Pancreas (tissue), 10 donors: ENCODE results near the gene NAV2. TPM values are rescaled to one million over a fixed set of nuclear protein-coding genes. Genes with fewer than 3 reads are reported as not detected.

Experiments used
- ATAC-seq, 4 donors: fragments of 200-7000 bp; cut with Tn5 transposase; one replicate each; pipeline versions ENCODE4 v1.8.0 to v1.9.1; 2020; ENCODE audit warnings: mild to moderate bottlenecking in 4 of 4, moderate library complexity in 4 of 4
- DNase-seq, 6 donors: peaks; one replicate each; pipeline ENCODE4 v3.0.0-alpha.2; 2020
- FAIRE-seq: peaks from 2 replicates; lab custom pipeline; 2012; peaks lifted over from hg19 to GRCh38; lab: Jason Lieb, UNC
- H3K27ac ChIP-seq, 4 donors: fragments of 200-600 bp; sonication (generic); 1 replicate in 3 of 4; 2 replicates in 1 of 4; pipeline versions ENCODE4 v1.5.0 to v1.8.0; 2020
- H3K27me3 ChIP-seq, 4 donors: fragments of 200-600 bp; one replicate each; pipeline ENCODE4 v1.8.0; 2021
- H3K36me3 ChIP-seq, 3 donors: fragments of 200-600 bp; sonication (generic) in 1 of 3; one replicate each; pipeline versions ENCODE4 v1.5.0 to v1.8.0; 2020 to 2021
- H3K4me1 ChIP-seq, 3 donors: fragments of 200-600 bp; one replicate each; pipeline ENCODE4 v1.8.0; 2021
- H3K4me3 ChIP-seq, 4 donors: fragments of 200-600 bp; sonication (generic) in 2 of 4; one replicate each; pipeline versions ENCODE4 v1.5.0 to v1.8.0; 2020 to 2021
- H3K9me3 ChIP-seq, 4 donors: fragments of 200-600 bp; one replicate each; pipeline ENCODE4 v1.8.0; 2021
- CTCF ChIP-seq, 4 donors: fragments of 200-600 bp; sonication (generic) in 3 of 4; IDR thresholded peaks; one replicate each; pipeline versions ENCODE4 v1.5.0 to v1.8.0; 2021; ENCODE audit warnings: antibody characterized with exemption in 4 of 4
- WGBS, 2 donors: extraction: QIAGEN DNeasy Blood & Tissue Kit; methylation state at CpG; one replicate each; pipeline ENCODE4 v1.1.7; 2013; 5-methylcytosine and 5-hydroxymethylcytosine counted together
- intact Hi-C, 3 donors: fragments of 100-400 bp; cut with DNase I; formaldehyde crosslinking; loops; one replicate each; pipeline versions ENCODE4 v1.11.1 to v1.14.2; 2022
- polyA plus RNA-seq, 2 donors: library from polyadenylated mRNA; stranded (reverse); fragments of 200-250 nt; gene quantifications; one replicate each; pipeline ENCODE4 v1.2.3, GENCODE V29; 2013
- total RNA-seq, 6 donors: library from RNA; stranded (reverse); fragmentation: NEBNext Ultra II Directional in 4 of 6; extraction: Animal tissue kit (Norgen Biotek cat#: 25700) in 4 of 6; gene quantifications; one replicate each; pipeline versions ENCODE4 v1.2.1 to v1.2.4, GENCODE V29; 2021 to 2023
- donor health status: healthy with polysubstance abuse.
- donor health status: DM: no; HTN: no; CAD: no; lungs with moderate emphysema.
- donor health status: DM: no; HTN: no; CAD: no.
- donor health status: control.
- donor health status: control.
- donor health status: Bipolar disorder and iron deficiency.
- donor health status: DM: yes; HTN: yes; CAD: no.
- donor health status: DM: no; HTN: no; CAD: no.
- donor health status: DM: no; HTN: no; CAD: no.
- donor health status: DM: yes; HTN: yes; CAD: no.

Gene NAV2, protein sequence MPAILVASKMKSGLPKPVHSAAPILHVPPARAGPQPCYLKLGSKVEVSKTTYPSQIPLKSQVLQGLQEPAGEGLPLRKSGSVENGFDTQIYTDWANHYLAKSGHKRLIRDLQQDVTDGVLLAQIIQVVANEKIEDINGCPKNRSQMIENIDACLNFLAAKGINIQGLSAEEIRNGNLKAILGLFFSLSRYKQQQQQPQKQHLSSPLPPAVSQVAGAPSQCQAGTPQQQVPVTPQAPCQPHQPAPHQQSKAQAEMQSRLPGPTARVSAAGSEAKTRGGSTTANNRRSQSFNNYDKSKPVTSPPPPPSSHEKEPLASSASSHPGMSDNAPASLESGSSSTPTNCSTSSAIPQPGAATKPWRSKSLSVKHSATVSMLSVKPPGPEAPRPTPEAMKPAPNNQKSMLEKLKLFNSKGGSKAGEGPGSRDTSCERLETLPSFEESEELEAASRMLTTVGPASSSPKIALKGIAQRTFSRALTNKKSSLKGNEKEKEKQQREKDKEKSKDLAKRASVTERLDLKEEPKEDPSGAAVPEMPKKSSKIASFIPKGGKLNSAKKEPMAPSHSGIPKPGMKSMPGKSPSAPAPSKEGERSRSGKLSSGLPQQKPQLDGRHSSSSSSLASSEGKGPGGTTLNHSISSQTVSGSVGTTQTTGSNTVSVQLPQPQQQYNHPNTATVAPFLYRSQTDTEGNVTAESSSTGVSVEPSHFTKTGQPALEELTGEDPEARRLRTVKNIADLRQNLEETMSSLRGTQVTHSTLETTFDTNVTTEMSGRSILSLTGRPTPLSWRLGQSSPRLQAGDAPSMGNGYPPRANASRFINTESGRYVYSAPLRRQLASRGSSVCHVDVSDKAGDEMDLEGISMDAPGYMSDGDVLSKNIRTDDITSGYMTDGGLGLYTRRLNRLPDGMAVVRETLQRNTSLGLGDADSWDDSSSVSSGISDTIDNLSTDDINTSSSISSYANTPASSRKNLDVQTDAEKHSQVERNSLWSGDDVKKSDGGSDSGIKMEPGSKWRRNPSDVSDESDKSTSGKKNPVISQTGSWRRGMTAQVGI (N-terminal part only)
- 10 to 100 TPM; 11.5 to 26.9 (median 17.9) TPM for total RNA-seq
- 10 to 100 TPM in 1 of 2 donors, 1 to 10 TPM in 1; 5.8 to 10.7 TPM for polyA plus RNA-seq

- intact Hi-C loops, result no loop called here
- Histone ChIP-seq H3K27me3 (peaks cover 0 to 12% (median 0%) of the 10 kb centered on the region in 4 donors), H3K9me3 (no peaks in the 10 kb centered on the region), H3K27ac (peak within 1 kb of the TSS; percentile 63 to 88 (median 78)), H3K4me1 (peaks cover 4 to 10% (median 7%) of the 10 kb centered on the region in 3 donors), H3K4me3 (peak within 1 kb of the TSS; percentile 15 to 56 (median 48)), H3K36me3 (no peaks in the 10 kb centered on the region)
- no peak for TF ChIP-seq CTCF (IDR thresholded peaks at IDR 0.05)
- DNase-seq, result peak; percentile 87 to 95 (median 92)
- WGBS, 2 donors, result 0 to 1% methylated on average over 83 to 91 of the region's 91 CpGs
- ATAC-seq, result peak; percentile 96 to 100 (median 98)
- FAIRE-seq, result no peak
Observed at GRCh38 chr11:19712281-19713195, at the start of gene NAV2. TSS of gene NAV2 (plus strand) at chr11:19712837. CDS start at chr11:19713696, 859 bp downstream.

GRCh38 chr11:19663206-19663605, 49.4 kb upstream of the NAV2 start:
- TF ChIP-seq CTCF (IDR thresholded peaks at IDR 0.05), result no peak
- H3K4me3 ChIP-seq, result no peak overlapping the region

DNA sequence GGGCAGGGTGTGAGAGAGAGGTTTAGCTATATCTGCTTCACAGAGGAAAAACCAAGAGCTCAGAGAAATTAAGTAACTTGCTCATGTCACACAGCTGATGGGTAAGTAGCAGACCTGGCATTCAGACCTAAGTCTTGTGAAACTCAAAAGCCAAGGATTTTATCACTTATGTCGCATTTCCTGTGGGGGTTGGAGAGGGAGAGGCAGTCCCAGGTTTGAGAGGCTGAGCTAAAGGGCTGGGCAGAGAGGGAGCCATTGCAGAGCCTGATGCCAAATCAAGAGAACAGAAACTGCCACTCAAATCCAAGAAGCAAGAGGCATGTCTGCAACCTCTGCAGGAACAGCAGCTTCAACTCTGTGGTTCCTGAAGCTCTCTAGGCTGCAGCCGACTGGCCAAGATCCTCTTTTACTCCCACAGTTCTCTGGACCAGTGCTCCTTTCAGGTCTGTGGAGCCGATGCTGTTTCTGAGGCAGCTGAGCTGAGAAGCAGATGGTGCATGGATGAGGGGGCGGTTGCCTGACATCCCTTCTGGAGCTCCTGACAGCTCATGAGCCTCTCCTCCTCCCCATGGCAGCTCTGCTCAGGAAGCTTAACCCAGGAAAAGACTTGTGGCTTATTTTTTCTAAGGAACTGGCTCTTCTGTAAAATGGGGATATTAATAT, 47.6 kb upstream of the NAV2 start:
- Histone ChIP-seq H3K27me3 (no peaks in the 10 kb centered on the region), H3K9me3 (no peaks in the 10 kb centered on the region), H3K4me3 (no peak overlapping the region), H3K4me1 (no peaks in the 10 kb centered on the region), H3K27ac (no peak overlapping the region), H3K36me3 (no peaks in the 10 kb centered on the region)
- FAIRE-seq (no peak), ATAC-seq (peak in 2 of 4 donors; percentile 21 to 39), DNase-seq (no peak)
- intact Hi-C loops, result no loop called here
- WGBS, 2 donors, result 57 to 69% methylated on average over 4 of the region's 4 CpGs
- no peak for TF ChIP-seq CTCF (IDR thresholded peaks at IDR 0.05)

More at GRCh38 chr11:19663206-19663605, 49.4 kb upstream of the NAV2 start:
- ATAC-seq (no peak), DNase-seq (no peak), FAIRE-seq (no peak)
- no peaks in the 10 kb centered on the region for H3K27me3 ChIP-seq
- H3K4me1 ChIP-seq, result no peaks in the 10 kb centered on the region
- no peak overlapping the region for H3K27ac ChIP-seq
- WGBS, 2 donors, result 37 to 43% methylated on average over 1 of the region's 1 CpG
- no peaks in the 10 kb centered on the region for H3K36me3 ChIP-seq
- no peaks in the 10 kb centered on the region for H3K9me3 ChIP-seq
- intact Hi-C loops, result no loop called here

- FAIRE-seq (no peak), DNase-seq (no peak), ATAC-seq (no peak)
- no peak for TF ChIP-seq CTCF (IDR thresholded peaks at IDR 0.05)
- no peaks in the 10 kb centered on the region for H3K27me3 ChIP-seq
- intact Hi-C loops, result no loop called here
- no peaks in the 10 kb centered on the region for H3K9me3 ChIP-seq
- H3K4me3 ChIP-seq, result no peak overlapping the region
- H3K27ac ChIP-seq, result no peak overlapping the region
- WGBS, 2 donors, result 38 to 41% methylated on average over 3 of the region's 3 CpGs
- H3K36me3 ChIP-seq, result no peaks in the 10 kb centered on the region
- H3K4me1 ChIP-seq, result no peaks in the 10 kb centered on the region
Observed at GRCh38 chr11:19666951-19667350, 45.7 kb upstream of the NAV2 start.
